ENCODE results near the gene GDPD3. TPM values are rescaled to one million over a fixed set of nuclear protein-coding genes. Genes with fewer than 3 reads are reported as not detected.

GDPD3 gene
- total and polyA plus RNA-seq, 10 of the 15 experiments (the other 5 are each of a cell fraction or from before 2014, with no cell fraction given), result 0.29 to 3.3 (median 0.97) TPM

GRCh38 chr16:30063893-30064728, 49.2 kb downstream of the GDPD3 start (continued):
- TF ChIP-seq TCF12 (IDR thresholded peaks at IDR 0.05; ENCODE audit: low read depth, low read length) (peak; percentile 8; the same call in 1 of the 2 replicates), KAT2A (conservative IDR thresholded peaks at IDR 0.05; ENCODE audit: control insufficient read depth, low read depth, low read length) (no peak), SUZ12 (IDR thresholded peaks at IDR 0.05; ENCODE audit: unreplicated experiment) (no peak), STAT1 (conservative IDR thresholded peaks at IDR 0.05) (no peak), CBFB (IDR thresholded peaks at IDR 0.05; ENCODE audit: low read depth) (peak; percentile 34; the same call in 1 of the 2 replicates), MYC (IDR thresholded peaks at IDR 0.05; ENCODE audit: insufficient read depth, insufficient read length, insufficient replicate concordance, low read length, severe bottlenecking) (no peak), CREM (IDR thresholded peaks at IDR 0.05; ENCODE audit: low read depth) (peak; percentile 36; the same call in 1 of the 2 replicates), SREBF1 (IDR thresholded peaks at IDR 0.05; ENCODE audit: low read length) (no peak), STAT3 (IDR thresholded peaks at IDR 0.05; ENCODE audit: low read depth, low read length) (no peak), HDAC6 (IDR thresholded peaks at IDR 0.05; ENCODE audit: unreplicated experiment) (no peak), CHD2 (IDR thresholded peaks at IDR 0.05; ENCODE audit: borderline replicate concordance, low read depth, low read length) (0 out of 2 replicates have a peak, but pooled peaks have one; percentile 32), TAF1 (IDR thresholded peaks at IDR 0.05; ENCODE audit: borderline replicate concordance, low read depth, low read length) (0 out of 2 replicates have a peak, but pooled peaks have one; percentile 48), PKNOX1 (IDR thresholded peaks at IDR 0.05) (no peak), ZNF217 (IDR thresholded peaks at IDR 0.05) (no peak), ZNF207 (IDR thresholded peaks at IDR 0.05; ENCODE audit: borderline replicate concordance) (no peak), RFX5 (IDR thresholded peaks at IDR 0.05; ENCODE audit: low read depth, low read length) (no peak), ELK1 (IDR thresholded peaks at IDR 0.05; ENCODE audit: low read depth, low read length) (no peak), CHD4 (IDR thresholded peaks at IDR 0.05) (no peak), FOS (IDR thresholded peaks at IDR 0.05; ENCODE audit: borderline replicate concordance, extremely low read depth, insufficient read length) (no peak)
- TF ChIP-seq, protein P1, sequence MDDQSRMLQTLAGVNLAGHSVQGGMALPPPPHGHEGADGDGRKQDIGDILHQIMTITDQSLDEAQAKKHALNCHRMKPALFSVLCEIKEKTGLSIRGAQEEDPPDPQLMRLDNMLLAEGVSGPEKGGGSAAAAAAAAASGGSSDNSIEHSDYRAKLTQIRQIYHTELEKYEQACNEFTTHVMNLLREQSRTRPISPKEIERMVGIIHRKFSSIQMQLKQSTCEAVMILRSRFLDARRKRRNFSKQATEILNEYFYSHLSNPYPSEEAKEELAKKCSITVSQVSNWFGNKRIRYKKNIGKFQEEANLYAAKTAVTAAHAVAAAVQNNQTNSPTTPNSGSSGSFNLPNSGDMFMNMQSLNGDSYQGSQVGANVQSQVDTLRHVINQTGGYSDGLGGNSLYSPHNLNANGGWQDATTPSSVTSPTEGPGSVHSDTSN (IDR thresholded peaks at IDR 0.05; ENCODE audit: insufficient replicate concordance, low read depth, low read length), result no peak
- TF ChIP-seq, protein P2, sequence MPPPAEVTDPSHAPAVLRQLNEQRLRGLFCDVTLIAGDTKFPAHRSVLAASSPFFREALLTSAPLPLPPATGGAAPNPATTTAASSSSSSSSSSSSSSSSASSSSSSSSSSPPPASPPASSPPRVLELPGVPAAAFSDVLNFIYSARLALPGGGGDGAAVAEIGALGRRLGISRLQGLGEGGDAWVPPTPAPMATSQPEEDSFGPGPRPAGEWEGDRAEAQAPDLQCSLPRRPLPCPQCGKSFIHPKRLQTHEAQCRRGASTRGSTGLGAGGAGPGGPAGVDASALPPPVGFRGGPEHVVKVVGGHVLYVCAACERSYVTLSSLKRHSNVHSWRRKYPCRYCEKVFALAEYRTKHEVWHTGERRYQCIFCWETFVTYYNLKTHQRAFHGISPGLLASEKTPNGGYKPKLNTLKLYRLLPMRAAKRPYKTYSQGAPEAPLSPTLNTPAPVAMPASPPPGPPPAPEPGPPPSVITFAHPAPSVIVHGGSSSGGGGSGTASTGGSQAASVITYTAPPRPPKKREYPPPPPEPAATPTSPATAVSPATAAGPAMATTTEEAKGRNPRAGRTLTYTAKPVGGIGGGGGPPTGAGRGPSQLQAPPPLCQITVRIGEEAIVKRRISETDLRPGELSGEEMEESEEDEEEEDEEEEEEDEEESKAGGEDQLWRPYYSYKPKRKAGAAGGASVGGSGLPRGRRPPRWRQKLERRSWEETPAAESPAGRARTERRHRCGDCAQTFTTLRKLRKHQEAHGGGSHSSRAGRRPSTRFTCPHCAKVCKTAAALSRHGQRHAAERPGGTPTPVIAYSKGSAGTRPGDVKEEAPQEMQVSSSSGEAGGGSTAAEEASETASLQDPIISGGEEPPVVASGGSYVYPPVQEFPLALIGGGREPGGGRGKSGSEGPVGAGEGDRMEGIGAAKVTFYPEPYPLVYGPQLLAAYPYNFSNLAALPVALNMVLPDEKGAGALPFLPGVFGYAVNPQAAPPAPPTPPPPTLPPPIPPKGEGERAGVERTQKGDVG (CRISPR knock-in tag; IDR thresholded peaks at IDR 0.05), result no peak
- TF ChIP-seq, protein P3, sequence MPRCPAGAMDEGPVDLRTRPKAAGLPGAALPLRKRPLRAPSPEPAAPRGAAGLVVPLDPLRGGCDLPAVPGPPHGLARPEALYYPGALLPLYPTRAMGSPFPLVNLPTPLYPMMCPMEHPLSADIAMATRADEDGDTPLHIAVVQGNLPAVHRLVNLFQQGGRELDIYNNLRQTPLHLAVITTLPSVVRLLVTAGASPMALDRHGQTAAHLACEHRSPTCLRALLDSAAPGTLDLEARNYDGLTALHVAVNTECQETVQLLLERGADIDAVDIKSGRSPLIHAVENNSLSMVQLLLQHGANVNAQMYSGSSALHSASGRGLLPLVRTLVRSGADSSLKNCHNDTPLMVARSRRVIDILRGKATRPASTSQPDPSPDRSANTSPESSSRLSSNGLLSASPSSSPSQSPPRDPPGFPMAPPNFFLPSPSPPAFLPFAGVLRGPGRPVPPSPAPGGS (IDR thresholded peaks at IDR 0.05; ENCODE audit: borderline replicate concordance, insufficient read depth, low read depth, low read length, poor library complexity, severe bottlenecking), result no peak
